ENCODE measurements around the gene SCT.

Gene SCT

DNA sequence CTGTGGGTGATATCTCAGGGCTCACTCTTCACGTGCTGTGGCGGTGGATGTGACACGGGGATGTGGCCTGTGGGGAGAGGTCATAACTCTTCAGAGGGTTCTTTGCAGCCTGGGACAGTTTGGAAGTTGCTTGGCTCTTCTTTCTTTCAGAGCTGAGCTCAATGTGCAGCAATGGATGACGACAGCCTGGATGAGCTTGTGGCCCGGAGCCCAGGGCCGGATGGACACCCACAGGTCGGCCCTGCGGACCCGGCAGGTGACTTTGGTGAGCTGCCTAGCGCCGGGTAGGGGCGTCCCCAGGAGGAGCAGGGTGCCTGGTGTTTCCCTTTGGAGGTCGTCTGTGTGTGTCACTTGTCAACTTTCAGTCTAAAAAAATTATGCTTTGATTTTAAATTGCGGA is 45.6 kb downstream of the SCT start:
- DNase-seq: no peak

DNA sequence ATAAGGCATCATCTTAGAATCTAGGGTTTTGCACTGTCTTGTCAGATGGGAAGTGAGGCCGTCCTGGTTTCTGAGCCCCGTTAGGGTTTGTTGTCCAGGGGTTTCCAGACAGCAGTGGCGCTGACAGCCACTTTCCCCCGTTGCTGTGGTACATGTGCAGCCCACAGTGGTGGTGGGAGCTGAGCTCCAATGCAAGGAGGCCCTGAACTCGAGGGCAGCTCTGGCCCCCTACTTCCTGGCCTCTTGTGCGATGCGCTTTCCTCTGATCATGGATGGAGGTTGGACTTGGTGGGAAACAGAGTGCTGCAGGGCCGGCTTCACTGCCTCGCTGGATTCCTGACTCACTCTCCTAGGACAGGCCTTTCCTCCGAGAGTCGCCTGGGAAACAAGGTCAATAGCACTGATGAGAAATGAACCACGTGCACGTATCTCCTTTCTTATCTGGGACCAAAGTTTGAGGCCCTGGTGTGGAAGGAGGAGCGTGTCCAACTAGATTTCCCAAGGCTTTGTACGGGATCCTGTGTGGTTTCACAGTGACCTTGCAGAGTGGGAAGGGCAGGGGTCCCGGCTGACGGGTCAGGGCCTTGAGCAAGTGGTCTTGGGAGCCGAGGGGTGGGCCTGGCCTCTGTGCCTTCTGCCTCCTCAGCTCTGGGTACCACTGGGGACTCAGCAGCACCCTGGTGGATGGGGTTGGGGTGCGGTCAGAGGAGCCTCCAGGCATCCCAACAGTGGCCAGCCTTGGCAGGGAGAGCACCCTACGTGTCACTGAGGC is 47.0 kb downstream of the SCT start:
- DNase-seq: no peak

DNA sequence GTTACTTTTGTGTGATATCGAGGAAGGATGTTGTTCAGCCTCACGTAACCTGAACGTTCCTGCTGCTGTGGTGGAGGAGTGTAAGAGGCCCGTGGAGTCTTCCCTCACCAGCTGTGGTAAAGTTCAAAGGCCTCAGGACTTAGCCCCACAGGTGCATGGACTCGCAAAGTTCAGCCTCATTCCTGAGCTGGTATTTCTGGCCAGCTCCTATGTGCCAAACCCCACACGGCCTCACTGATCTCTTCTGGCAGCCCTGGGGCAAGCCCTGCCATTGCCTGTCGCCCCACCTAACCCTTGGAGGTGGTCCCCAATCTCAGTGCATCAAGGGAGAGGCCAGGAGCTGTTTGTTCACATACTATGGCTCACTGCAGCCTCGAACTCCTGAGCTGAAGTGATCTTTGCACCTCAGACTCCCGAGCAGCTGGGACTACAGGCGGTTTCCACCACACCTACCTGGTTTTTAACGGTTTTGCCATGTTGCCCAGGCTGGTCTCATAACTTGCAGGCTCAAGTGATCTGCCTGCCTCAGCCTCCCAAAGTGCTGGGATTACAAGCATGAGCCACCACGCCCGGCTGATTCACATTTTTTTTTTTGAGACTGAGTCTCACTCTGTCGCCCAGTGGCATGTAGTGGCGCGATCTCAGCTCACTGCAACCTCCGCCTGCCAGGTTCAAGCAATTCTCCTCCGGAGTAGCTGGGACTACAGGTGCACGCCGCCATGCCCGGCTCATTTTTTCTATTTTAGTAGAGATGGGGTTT is 48.5 kb downstream of the SCT start:
- no peak for DNase-seq

DNA sequence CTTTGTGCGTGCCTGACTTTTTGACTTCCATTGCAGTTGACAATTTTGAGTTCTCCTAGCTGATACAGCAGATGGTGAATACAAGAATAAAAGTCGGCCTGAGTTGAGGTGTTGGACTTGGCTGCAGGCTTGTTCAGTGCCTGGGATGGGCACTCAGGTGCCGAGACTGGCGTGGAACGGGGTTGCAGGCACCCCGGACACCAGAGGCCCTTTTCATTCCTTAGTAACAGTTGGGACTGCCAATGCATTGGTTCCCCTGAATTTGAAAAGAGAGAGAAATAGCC is 49.4 kb downstream of the SCT start:
- DNase-seq: no peak

DNA sequence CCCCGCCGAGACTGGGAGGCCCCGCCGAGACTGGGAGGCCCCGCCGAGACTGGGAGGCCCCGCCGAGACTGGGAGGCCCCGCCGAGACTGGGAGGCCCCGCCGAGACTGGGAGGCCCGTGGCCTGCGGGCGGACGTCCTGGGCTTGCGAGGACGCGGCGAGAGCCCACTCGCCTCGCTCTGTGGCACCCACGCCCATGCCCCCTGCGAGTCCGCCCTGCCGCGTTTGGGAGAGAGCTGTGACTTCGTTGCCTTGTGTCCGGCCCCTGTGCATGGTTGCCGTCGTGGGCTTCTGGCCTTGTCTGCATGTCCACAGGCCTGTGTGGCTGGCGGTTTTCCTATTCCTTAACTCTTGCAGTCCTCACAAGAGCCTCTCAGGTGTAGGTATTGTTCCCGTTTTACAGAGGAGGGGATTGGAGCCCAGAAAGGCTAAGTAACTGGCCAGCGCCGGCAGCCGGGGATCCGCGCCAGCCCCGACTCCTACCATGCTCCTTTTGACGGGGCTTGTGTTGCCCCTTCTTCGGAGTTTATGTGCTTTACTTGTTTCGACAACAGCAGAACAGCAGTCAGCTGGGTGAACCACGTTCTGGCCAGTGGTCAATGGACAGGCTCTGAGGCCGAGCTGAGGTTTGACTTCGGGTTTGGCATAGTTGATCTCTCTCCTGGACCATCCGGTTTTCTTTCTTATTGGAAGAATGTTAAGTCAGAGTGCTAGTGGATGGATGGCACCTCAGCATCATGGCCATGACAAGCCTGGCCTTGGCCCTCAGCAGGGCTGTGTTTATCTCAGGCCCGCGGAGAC is 50.0 kb downstream of the SCT start:
- no peak for DNase-seq

All from fibroblast of skin of right biceps (primary cell).